ENCODE results near the gene GLRX5.

Gene GLRX5

GRCh38 chr14:95541346-95541745 is 6.5 kb downstream of the GLRX5 start:
- TF ChIP-seq CTCF (IDR thresholded peaks at IDR 0.05; ENCODE audit: borderline replicate concordance, insufficient read depth, low read depth, low read length), result no peak
- no peak overlapping the region for H3K4me3 ChIP-seq (ENCODE audit: low read depth, low read length)

- TF ChIP-seq CTCF (IDR thresholded peaks at IDR 0.05; ENCODE audit: borderline replicate concordance, insufficient read depth, low read depth, low read length), result no peak
- H3K4me3 ChIP-seq (ENCODE audit: low read depth, low read length), result no peak overlapping the region
Measured at GRCh38 chr14:95541932-95542930, 7.4 kb downstream of the GLRX5 start.

- no peak for TF ChIP-seq CTCF (IDR thresholded peaks at IDR 0.05; ENCODE audit: borderline replicate concordance, insufficient read depth, low read depth, low read length)
- no peak overlapping the region for H3K4me3 ChIP-seq (ENCODE audit: low read depth, low read length)
Measured at GRCh38 chr14:95543021-95543420, 8.2 kb downstream of the GLRX5 start.

- no peak for TF ChIP-seq CTCF (IDR thresholded peaks at IDR 0.05; ENCODE audit: borderline replicate concordance, insufficient read depth, low read depth, low read length)
- no peak overlapping the region for H3K4me3 ChIP-seq (ENCODE audit: low read depth, low read length)
Measured at GRCh38 chr14:95544588-95544987, 9.7 kb downstream of the GLRX5 start.

GRCh38 chr14:95545515-95546168 is 10.8 kb downstream of the GLRX5 start:
- no peak overlapping the region for H3K4me3 ChIP-seq (ENCODE audit: low read depth, low read length)
- no peak for TF ChIP-seq CTCF (IDR thresholded peaks at IDR 0.05; ENCODE audit: borderline replicate concordance, insufficient read depth, low read depth, low read length)

- H3K4me3 ChIP-seq (ENCODE audit: low read depth, low read length), result no peak overlapping the region
- TF ChIP-seq CTCF (IDR thresholded peaks at IDR 0.05; ENCODE audit: borderline replicate concordance, insufficient read depth, low read depth, low read length), result no peak
Measured at GRCh38 chr14:95547272-95547625, 12.4 kb downstream of the GLRX5 start.
